Stimulated activated CD8-positive, alpha-beta memory T cell treated with anti-CD3 and anti-CD28 coated beads, Interleukin-15, amount 100 ng/mL, for 24 hours (primary cell): ENCODE data around the gene RGCC.

Experiments used
- DNase-seq: peaks from one replicate; pipeline ENCODE4 v3.0.0-alpha.2; 2020; ENCODE audit warnings: low read depth

Gene RGCC

DNA sequence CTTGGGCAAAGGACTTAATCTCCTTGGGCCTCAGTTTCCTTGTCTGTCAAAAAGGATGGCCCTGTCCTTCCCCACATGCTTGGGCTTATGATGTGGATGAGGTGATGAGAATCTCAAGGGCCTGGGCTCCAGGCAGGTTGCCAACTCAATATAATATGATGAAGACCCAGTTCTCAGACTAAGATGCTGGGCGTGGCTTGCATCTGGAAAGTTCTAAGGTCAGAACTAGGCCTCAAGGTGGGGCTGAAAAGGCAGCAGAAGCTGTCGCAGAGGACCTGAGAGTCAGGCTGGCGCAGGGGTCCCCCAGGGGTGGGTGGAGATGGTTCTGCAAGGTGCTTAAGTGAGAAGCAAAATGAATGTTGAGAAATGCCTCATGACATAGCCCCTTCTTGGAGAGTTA, 58.8 kb downstream of the RGCC start:
- DNase-seq, result no peak

DNA sequence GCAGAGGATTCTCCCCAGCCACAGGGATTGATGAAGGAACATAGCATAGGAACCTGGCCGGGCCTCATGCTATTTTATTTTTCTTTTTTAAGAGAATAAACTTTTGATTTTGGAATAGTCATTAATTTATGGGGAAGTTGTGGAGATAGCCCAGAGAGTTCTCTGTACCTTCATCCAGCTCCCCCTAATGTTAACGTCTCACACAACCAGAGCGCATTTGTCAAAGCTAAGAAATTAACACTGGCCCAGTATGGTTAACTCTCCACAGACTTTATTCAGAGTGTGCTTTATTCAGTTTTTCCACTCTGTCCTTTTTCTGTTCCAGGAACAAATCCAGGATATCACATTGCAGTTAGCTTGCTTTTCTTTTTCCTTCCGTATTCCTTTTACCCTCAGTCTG, 59.4 kb downstream of the RGCC start:
- DNase-seq, result no peak

DNA sequence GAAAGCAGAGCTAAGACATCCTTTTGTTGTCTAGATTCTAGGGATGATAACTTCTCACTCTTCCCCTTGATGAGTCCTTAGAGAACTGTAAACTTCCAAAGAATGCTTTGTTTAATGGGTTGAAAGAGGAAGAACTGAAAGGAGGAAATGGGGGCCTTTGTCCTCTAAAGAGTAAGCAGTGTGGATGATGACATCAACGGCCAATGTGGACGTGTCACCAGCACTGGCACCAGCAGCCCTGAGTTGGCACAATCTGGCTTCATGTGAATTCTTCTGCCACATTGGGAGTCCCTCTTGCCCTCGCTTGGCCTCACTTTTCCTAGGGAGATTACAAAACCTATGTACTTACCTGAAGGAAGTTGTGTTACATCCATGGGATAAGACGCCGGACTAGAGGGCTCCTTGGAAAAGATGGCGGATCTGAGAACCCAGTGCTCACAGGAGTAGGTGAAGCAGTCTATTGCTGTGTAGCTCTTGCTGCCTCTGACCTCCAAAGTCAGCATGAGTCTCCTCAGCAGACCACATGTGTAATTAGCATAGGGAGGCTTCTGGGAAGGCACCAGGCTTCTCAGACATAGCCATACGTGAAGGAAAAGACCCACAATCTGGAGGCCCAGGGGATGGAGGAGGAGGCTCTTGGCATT, 62.8 kb downstream of the RGCC start:
- DNase-seq, result no peak
